ENCODE measurements around the gene LIPN.

Gene LIPN

DNA sequence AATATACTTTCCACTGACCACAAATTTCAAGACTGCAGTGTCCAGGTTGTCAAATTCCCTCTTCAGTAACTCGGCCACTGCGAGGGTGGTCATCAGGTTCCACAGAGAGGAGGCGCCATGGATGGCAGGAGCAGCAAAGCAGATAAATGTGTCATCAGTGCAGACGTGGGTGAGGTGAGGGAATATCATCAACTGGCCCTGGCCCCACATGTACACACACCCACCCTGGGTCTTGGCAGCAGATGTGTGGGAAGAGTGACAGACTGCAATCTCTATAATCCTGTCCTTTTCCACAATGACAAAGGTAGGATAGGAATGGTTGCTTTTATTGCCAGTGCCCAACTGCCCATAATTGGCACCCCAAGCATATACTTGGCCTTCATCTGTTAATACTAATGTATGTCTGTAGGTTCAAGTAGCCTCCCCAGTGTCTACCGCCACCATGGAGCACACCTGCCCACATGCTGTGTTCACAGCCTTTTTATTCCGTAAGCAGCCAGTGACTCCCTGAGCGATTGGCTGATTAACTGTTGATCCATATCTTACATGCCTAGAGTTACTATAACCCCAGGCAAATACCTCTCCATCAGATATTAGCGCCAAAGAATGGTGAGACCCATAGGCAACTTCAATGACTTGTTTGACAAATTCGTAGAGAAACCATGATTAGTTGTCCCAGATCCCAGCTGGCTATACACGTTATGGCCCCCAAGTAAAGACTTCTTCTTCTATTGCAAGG, 26.4 kb downstream of the LIPN start:
- no peak for DNase-seq

DNA sequence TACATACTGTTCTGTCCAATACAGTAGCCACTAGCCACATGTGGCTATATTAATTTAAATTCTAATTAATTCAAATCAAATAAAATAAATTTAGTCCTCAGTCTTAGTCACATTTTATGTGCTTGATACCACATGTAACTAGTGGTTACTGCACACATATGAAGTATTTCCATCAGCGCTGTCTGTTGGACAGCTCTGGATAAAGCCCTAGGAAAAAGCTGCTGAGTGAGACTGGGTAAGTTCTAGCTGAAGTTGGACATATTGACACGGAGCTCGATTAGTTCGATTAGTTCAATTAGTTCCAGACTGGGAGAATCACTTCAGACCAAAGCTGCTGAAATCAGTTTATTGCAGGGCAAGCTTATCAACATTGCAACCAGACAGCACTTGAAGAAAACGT, 27.6 kb downstream of the LIPN start:
- no peak for DNase-seq

DNA sequence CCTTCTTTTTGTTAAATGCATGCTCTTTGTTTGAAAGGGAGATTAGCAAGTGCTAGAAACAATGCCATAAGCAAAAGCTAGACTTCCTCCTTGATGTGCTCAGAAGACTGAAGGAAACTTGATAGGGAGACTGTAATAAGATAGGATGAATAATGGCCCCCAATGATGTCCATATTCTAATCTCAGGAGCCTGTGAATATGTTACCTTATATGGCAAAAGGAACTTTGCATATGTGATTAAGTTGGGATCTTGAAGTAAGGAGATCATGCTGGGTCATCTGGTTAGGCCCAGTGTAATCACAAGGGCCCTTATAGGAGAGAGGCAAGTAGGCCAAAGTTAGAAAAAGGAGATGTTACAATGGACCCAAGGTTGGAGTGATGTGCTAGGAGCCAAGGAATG, 29.1 kb downstream of the LIPN start:
- DNase-seq, result no peak

DNA sequence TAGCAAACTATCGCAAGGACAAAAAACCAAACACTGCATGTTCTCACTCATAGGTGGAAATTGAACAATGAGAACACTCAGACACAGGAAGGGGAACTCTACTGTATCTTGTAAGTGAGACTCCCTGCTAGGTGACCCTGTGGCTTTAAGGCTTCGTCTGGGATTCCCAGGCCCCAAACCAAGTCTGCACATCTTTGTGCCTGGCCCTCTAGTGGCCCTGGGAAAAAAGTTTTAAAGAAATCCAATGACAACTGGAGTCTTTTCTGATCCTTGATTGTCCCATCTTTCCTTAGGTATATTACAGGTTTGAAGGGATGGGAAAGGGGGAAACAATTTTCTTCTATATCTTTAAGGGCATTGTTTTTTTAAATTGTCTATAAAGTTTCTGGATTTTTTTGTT, 32.1 kb downstream of the LIPN start:
- peak; percentile 55 for DNase-seq

DNA sequence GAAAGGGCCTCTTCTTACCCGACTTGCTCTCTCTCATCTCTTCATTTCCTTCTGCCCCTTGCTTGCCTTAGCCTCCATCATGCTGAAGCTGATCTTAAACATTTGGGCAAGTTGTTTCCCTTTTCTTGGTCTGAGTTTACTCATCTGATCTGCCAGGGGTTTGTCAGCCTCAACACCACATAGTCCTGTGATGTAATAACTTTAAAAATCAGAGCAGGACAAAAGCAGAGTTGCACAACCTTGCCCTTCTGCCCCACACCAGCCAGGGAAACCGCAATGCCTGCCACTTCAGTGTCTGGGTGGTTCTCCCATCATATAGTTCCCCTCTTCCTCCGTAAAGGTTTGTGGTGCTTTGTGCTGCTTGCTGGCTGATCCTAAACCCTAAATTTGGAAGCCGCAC, 32.8 kb downstream of the LIPN start:
- no peak for DNase-seq

DNA sequence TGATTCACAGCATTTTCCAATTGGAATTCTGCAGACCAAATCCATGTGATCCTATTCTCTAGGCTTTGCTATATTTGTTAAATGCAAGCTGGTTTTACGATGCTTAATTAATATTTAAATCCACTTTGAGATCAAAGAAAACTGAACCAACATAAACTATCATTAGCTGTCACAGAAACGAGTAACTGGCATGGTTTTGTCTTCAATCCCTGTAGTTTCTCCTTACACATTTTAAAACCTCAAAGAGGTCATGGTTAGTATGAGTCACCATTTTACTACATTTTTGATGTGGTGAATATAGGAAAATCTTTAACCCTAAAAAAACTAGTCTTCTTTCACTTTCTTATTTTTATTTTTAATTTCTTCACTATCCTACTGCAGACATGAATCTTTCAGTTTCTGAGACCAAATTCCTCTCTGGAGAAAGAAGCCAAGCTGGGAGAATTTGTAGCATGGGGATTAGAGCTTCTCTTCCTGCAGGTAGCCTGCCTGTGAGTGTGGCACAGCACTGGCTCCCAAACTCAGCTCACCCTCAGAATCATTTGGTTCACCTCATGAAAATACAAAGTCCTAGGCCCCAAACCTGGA, 34.0 kb downstream of the LIPN start:
- peak; percentile 7 for DNase-seq

DNA sequence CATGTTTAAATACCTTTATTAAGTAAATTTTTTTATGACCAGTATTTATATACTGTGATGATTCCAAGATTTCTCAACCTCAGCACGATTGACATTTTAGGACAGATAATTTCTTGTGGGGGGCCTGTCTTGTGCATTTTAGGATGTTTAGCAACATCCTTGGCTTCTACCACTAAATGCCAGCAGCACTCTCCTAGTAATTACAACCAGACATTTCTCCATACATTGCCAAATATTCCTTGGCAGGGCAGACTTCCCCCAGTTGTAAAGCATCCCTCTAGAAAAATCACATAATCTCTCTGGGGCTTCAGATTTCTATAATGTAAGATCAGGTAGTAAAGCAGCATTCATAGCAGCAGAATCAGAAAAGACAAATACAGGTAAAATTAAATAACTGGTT, 34.9 kb downstream of the LIPN start:
- DNase-seq, result no peak

DNA sequence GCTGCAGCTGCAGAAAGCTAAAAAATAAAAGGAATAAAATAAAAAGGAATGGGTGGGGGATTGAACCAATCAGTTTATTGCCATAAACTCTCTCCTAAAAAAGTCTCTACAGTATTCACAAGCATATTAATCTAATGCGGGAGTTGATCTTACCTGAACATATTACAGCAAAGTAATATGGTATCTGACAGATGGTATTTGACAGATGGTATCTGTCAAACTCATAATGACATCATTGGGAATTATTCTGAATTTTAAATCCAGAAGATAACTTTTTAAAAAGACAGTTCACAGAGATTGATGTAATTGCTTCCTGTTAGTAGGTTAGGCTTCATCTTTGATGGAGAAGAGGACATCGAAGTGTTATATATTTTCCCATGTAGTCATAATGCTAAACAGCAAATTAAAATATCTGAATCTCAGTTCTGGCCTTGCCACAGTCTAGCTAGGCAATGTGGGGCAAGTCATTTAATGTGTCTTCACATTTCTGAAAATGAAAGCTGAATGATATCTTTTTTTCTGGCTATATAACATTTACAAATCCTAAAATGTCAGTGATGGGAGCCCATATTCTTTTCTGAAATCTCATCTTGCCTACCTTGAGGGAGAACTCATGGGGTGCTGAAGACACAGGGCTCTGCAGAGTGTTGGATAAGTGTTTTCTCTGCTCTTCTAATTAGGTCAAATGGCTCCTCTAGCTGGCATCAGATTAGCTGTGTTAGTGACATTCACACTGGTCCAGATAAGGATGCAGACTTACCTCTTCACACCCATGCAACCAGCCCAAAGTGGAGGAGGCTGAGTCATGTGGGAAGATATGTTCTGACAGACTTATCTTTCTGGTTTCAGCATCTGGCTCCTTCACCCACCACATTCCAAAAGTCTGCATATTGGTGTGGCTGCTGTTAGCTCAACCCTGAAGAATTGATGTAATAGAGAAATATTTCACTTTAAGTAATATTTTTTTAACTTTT, 40.6 kb downstream of the LIPN start:
- no peak for DNase-seq

DNA sequence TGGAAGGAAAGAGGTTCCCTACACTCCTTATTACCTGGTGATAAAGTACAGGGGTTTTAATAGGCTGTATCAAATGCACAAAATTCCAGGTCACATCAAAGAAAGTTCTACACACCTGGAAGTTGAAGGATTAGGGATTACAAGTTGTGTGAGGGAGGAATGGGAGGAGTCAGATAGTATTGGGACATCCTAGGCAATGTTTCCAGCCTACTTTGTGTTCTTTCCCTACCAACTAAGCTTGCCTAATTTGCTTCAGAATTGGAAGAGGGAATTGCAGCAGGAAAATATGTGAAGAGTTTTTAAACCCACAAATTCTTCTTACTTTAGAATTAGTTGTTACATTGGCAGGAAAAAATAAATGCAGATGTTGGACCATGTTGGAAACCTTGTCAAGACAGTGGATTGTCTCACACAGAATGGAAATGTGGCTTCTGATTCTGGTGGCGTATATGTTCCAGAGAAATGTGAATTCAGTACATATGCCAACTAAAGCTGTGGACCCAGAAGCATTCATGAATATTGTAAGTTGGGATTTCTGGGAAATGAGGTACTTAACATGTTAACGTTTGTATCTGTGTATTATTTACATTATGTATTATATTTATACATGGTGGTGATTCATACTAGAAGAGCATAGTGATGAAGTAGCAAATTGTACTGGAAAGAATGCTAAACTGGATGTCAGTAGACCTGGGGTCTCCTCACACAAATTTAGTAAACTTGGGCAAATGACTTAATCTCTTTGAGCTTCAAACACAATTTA, 42.9 kb downstream of the LIPN start, which contains the start of gene LIPM:
TSS of gene LIPM (plus strand) at position 208 of the 763 bp plus-strand sequence. CDS start at position 375, 167 bp downstream.
- no peak for DNase-seq

DNA sequence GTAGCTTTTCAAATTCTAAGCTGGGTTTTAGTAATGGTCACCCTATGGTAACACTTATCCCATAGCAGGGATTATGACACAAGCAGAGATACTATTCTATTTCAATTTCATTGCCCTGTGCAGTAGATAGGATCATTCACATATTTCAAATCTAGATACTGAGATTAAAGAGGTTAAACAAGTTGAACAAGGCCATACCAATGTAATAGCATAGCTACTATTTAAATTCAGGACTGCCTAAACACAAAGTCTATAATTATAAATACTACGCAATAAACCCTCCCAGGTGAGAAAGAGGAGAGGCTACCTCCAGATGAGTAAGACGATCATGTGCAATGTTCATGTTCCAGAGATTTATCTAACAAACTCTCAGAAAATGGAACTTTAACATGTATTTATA, 43.8 kb downstream of the LIPN start:
- peak; percentile 31 for DNase-seq

DNA sequence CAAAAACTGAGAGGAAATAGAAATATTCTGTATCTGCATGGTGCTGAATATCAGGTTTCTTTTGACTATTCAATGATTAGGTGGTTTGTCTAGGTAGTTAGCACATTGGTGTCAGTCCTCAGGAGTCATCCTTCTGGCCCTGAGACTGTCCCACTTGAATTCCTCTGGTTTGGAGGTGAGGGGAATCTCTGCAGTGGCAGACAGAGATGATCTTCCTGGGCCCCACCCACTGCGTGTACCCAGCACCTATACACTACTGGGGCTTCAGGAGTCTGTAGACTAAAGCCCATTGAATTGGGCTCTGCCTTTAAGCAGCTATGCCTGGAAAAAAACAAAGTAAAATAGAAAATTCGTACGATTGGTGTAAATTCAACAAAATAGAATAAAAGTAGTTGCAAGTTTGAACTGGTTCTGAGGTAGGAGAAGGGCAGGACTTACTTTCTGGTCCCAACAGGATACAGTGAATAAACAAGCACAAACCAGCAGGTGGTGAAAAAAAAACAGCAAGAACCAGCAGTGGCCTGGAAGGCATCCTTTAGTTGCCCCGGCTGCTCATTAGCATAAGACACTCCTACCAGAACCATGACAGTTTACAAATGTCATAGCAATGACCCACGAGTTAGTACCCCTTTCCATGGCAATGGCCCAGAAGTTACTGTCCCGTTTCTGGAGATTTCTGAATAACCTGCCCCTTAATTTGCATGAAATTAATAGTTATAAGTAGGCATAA, 44.4 kb downstream of the LIPN start:
- peak; percentile 41 for DNase-seq

DNA sequence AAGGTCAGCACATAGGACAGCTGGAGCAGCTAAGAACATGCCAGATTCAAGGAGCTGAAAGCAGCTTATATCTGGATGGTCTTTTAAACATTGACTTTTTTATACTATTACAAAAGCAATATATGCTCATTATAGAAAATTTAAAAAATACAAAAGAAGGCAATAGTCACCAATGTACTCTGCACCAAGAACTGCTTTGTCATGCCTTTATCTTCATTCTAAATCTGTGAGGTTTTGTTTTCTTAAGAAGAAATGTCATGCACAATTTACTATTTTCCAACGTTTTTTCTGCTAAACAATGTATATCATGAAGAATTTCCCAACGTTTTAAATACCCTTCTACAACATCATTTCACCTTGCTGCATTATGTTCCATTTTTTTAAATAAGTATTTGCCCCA, 45.5 kb downstream of the LIPN start:
- no peak for DNase-seq

DNA sequence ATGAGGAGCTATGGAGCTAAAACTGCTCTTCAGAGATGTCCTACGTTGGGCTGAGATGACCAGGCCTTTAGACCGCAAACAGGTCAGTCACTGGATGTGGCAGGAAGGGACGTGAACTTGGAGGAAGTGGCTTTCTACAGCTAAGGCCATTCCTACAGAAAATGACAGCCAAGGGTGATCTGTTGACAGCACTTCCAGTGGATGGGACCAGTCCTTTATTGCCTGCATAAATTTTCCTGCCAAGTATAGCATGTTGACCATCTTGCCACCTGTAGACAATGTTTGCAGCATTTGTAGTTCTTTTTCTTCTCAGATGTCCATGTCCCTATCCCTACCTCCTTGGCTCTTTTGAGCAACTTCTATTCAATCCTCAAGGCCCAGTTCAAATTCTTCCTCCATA, 46.1 kb downstream of the LIPN start:
- DNase-seq, result no peak

DNA sequence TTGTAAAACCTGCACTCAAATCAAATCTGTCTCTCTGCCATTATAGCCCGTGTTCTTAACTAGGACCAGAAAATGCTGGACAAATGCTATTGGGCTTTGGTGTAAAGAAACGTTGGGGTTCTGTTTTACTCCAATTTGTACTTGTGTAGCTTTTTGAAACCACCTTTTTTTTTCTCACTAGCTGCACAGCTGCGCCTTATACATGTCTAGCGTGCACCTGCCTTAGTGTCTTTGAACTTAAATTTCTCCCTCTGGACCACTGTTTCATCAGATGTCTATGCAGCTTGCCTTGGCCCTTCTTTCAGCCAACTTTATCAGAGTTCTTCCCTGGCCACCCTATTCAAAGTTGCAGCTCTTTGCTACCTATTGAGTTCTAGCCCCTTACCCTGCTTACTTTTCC, 49.8 kb downstream of the LIPN start:
- no peak for DNase-seq

DNA sequence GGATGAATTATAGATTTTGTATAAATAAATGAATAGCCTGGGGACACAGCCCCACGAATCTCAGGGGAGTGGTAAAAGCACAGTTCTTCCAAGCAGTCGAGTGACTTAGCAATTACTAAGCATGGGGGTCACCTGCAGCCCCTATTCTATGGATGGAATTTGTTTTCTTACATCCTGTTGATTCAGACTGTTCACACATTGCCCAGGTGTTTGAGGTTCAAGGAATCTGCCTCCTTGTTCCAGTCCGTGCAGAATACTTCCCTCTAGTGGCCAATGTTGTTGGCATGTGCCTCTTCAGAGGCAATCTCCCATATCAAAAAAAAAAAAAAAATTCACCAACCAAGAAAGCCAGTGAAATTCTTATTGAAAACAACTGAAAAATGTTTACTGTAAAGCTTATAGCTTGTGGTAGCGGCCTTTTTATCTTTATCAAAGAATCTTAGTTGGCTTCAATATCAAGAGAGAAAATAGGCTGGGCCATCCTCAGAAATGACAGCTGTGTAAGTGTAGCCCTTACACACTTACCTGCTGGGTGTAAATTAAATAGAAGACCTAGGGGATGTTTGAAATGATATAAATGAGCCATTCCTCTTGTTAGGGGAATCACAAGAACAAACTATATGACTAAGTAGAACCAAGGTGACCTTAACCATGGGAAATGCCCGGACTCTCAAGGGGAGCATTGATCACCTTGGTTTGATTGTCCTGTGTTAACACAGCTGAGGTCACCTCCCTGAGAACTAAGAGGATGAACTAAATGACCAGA, 50.6 kb downstream of the LIPN start:
- peak; percentile 92 for DNase-seq

DNA sequence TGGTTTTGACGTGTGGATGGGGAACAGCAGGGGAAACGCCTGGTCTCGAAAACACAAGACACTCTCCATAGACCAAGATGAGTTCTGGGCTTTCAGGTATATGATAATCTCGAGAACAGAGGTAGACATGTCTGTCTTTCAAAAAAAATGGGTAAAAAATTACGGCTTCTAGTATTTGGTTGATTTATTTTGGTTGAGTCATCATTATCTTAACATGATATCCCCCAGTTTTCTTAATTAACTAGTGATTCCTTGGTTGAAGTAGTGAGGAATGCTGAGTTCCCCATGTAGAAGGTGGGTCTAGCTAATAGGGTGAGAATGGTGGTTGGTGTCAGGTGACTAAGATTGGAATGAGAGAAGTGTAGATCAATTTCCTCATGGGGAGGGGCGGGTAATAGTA, 53.4 kb downstream of the LIPN start:
- no peak for DNase-seq

DNA sequence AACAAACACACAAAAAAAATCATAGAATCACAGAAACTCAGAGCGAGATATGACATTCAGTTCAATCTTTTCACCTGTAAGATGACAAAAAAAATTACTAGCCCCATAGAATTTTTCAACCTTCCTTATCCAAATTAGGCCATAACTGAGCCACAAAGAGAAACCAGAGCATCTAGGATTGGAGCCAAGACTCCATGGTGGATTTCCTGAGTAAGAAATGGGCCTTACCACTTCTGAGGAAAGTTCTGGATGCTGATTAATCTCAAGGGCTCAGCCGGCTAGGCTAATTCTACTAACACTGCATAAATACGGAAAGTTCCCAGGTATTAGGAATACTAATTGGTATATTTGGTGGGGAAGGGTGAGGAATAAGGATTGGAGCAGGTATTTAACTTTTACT, 59.5 kb downstream of the LIPN start:
- no peak for DNase-seq

DNA sequence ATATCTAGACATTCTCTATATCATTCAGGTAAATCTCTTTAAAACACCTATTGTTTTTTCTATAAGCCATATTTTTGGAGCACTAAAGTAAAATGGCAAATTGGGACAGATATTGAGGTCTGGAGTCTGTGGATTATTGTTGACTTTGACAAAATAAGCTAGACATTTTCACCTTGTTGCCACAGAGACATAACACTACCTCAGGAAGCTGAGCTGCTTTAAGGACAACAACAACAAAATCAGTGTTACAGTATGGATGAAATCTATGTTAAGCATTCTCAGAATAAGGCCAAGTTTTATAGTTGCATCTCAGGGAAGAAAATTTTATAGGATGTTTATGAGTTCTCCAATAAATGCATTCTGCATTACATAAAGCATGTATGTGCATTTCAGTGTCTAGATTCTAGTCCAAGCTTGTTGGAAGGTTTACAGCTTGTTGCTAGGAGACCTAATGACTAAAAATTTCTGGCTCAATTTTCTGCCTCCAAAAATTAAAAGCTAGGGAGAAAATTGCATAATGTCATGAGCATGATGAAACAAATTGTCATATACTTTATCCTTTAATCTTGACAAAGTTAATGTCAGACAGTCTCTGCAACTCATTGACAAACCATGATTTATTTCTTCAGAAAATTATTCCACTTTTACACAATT, 61.1 kb downstream of the LIPN start:
- DNase-seq, result peak; percentile 3

DNA sequence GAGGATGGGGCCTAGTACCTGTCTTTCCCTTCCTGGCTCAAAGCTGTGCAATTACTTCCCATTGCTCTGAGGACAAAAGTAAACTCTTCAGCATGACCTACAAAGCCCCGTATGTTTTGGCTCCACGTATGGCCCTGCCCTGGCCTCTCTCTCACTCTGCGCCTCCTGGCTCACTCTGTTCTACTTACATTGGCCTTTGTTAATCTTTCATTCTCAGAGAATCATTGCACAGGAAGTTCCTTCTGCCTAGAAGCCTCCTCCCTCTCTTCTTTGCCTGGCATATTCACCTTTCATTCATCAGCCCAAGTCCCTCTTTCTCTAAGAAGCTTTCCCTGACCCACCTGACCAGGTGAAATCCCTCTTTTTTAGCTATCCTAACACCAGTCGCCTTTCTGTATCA, 66.6 kb downstream of the LIPN start:
- DNase-seq, result no peak

DNA sequence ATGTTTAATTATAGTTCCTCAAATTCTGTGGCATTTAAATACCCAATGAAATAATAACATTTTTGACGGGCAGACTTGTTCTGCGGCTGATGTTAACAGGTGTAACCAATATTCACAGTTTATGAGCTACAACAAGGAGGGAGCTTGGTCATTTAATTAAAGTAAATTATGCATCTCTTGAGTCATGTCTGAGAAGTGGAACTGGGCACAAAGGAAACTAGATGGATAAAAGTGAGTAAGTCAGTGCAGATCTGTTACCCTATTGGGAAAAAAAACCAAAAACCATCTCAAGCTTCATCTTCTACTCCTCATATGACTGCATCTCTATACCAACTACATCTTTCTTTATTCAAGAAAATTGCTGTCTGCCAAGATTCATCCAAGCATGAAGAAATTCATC, 67.9 kb downstream of the LIPN start:
- DNase-seq, result no peak

DNA sequence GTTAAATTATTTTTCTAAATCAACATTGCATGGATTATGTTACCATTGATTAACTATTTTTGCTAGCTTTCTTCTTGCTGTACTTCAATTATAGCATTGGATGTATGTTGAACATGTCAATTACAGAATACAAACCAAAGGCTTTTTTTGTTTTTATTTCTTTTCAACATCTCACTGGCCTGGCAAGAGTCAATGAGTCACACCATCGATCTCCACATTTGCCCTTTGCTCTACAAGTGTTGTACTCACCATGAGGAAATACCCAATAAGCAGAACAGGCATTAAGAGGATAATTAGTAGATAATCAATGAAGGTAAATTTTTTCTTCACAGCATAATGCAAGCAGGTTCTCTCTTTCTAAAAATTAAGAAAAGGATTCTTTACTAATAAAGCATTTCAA, 68.5 kb downstream of the LIPN start:
- DNase-seq, result no peak
